Right lobe of liver (tissue), 4 donors: ENCODE data around the gene MYH10.

Experiments used
- POLR2A ChIP-seq: fragments of 450-650 bp; IDR thresholded peaks from one replicate; pipeline ENCODE4 v1.6.1; 2017; ENCODE audit warnings: antibody characterized with exemption, mild to moderate bottlenecking
- TF ChIP-seq, protein P1 (sequence below), 4 donors: fragments of 200-600 bp in 3 of 4; fragments of 450-650 bp in 1 of 4; IDR thresholded peaks; one replicate each; pipeline versions ENCODE4 v1.5.1 to v1.8.0; 2016 to 2022; ENCODE audit warnings: antibody characterized with exemption in 4 of 4, mild to moderate bottlenecking in 2 of 4
- donor health status: DM: no; HTN: no; CAD: no.
- donor health status: DM: no; HTN: no; CAD: no.
- donor health status: DM: no; HTN: yes; CAD: no.

DNA sequence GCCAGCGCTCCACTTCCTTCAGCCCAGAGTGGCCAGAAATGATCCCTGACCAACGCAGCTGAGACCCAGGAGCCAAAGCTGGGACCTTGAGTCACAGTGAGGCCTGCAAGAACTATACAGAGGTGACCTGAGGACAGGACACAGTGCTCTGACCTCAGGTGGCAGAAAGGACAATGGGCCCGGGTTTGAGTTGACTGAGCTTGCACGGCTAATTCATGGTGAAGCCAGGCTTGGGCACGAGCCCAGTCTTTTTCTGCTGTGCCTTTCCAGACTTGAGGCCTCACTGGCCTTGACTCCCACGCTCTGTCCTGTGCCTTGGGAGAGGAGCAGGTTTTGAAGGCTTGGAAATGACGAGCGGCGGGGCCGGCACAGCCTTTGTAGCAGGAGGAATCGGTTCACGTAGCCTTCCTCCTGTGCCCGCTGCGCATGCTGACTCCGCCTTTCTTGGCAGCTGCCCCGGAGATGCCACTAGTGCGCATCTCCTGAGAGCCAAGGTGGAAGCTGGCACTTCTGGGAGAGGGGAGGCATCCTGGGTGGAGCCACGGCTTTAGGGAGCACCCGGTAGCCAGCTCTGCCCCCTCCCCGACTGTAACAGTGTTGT, 160.0 kb downstream of the MYH10 start:
- TF ChIP-seq, protein P1, sequence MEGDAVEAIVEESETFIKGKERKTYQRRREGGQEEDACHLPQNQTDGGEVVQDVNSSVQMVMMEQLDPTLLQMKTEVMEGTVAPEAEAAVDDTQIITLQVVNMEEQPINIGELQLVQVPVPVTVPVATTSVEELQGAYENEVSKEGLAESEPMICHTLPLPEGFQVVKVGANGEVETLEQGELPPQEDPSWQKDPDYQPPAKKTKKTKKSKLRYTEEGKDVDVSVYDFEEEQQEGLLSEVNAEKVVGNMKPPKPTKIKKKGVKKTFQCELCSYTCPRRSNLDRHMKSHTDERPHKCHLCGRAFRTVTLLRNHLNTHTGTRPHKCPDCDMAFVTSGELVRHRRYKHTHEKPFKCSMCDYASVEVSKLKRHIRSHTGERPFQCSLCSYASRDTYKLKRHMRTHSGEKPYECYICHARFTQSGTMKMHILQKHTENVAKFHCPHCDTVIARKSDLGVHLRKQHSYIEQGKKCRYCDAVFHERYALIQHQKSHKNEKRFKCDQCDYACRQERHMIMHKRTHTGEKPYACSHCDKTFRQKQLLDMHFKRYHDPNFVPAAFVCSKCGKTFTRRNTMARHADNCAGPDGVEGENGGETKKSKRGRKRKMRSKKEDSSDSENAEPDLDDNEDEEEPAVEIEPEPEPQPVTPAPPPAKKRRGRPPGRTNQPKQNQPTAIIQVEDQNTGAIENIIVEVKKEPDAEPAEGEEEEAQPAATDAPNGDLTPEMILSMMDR (IDR thresholded peaks at IDR 0.05) = no peak
- no peak for TF ChIP-seq POLR2A
